Thyroid gland (tissue), 4 donors: ENCODE measurements around the gene TTLL8.

Experiments
- CTCF ChIP-seq, 6 experiments: fragments of 200-600 bp in 3 of 6; fragments of 450-650 bp in 3 of 6; sonication (generic) in 3 of 6; IDR thresholded peaks; one replicate each; pipeline ENCODE4 v1.5.1; 2016 to 2019; ENCODE audit warnings: antibody characterized with exemption in 6 of 6, mild to moderate bottlenecking in 2 of 6, inconsistent platforms in 1 of 6, moderate library complexity in 1 of 6
- POLR2A ChIP-seq, 2 donors: fragments of 450-650 bp; IDR thresholded peaks; one replicate each; pipeline ENCODE4 v1.6.1; 2017; ENCODE audit warnings: antibody characterized with exemption in 2 of 2, mild to moderate bottlenecking in 2 of 2, moderate library complexity in 1 of 2

GRCh38 chr22:49991907-49992533, 66.1 kb downstream of the TTLL8 start:
- TF ChIP-seq CTCF (IDR thresholded peaks at IDR 0.05) = no peak
- no peak for TF ChIP-seq POLR2A (IDR thresholded peaks at IDR 0.05)
